ENCODE results near the gene IFIT2. TPM values are rescaled to one million over a fixed set of nuclear protein-coding genes. Genes with fewer than 3 reads are reported as not detected.

The IFIT2 gene
- total RNA-seq, 1 experiment from 2014 or later = not detected

DNA sequence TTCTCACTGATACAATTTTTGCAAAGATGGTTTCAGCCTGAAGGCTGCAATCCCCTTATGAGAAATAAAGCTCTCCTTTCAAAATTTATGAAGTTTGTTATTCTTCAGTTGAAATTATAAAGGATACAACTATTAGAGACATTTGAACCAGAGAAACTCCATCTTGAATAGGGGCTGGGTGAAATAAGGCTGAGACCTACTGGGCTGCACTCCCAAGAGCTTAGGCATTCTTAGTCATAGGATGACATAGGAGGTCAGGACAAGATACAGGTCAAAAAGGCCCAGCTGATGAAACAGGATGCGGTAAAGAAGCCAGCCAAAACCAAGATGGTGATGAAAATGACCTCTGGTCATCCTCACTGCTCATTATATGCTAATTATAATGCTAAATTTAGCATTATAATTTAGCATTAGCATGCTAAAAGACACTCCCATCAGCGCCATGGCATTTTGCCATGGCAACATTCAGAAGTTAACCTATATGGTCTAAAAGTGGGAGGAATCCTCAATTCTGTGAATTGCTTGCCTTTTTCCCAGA, 53.6 kb downstream of the IFIT2 start:
- Mint-ChIP-seq H3K4me1 (peaks cover 26 to 32% of the 10 kb centered on the region in 2 experiments), H3K9me3 (peaks cover 2 to 12% of the 10 kb centered on the region in 2 experiments; a peak in 3 of 5 replicates), H3K27ac (no peak overlapping the region), H3K36me3 (ENCODE audit: insufficient read depth in 1 of 3, low read depth in 3 of 3) (peaks cover 0 to 10% (median 10%) of the 10 kb centered on the region in 3 experiments; a peak in 5 of 7 replicates), H3K27me3 (ENCODE audit: low read depth) (no peaks in the 10 kb centered on the region), H3K4me3 (no peak overlapping the region)
- no peaks in the 10 kb centered on the region for H3K9me3 ChIP-seq (ENCODE audit: control insufficient read depth, low read depth, low read length)
- H3K23me2 ChIP-seq (ENCODE audit: insufficient read length, low read depth, low read length, poor library complexity, severe bottlenecking) = no peaks in the 10 kb centered on the region
- H3K4ac ChIP-seq (ENCODE audit: low read depth, low read length) = no peak overlapping the region
- H3K9ac ChIP-seq (ENCODE audit: extremely low read depth, insufficient read length, low read length) = no peak overlapping the region
- H2BK120ac ChIP-seq (ENCODE audit: low read depth, low read length, poor library complexity, severe bottlenecking) = no peak overlapping the region
- H2BK5ac ChIP-seq (ENCODE audit: insufficient read length, low read length) = no peak overlapping the region
- no CpG with 5 or more reads among the region's 2 CpGs for WGBS (ENCODE audit: extremely low coverage, insufficient read length, low lambda C conversion rate)
- H2AK5ac ChIP-seq (ENCODE audit: insufficient read length, low read length) = no peak overlapping the region
- DNase-seq = no peak
- H4K20me1 ChIP-seq (ENCODE audit: control insufficient read depth, insufficient read depth, insufficient read length) = no peaks in the 10 kb centered on the region
- no peak overlapping the region for H3K56ac ChIP-seq (ENCODE audit: insufficient read length, low read depth, low read length)
- no peaks in the 10 kb centered on the region for H3K79me2 ChIP-seq (ENCODE audit: insufficient read depth, low read length)
- TF ChIP-seq, protein P1, sequence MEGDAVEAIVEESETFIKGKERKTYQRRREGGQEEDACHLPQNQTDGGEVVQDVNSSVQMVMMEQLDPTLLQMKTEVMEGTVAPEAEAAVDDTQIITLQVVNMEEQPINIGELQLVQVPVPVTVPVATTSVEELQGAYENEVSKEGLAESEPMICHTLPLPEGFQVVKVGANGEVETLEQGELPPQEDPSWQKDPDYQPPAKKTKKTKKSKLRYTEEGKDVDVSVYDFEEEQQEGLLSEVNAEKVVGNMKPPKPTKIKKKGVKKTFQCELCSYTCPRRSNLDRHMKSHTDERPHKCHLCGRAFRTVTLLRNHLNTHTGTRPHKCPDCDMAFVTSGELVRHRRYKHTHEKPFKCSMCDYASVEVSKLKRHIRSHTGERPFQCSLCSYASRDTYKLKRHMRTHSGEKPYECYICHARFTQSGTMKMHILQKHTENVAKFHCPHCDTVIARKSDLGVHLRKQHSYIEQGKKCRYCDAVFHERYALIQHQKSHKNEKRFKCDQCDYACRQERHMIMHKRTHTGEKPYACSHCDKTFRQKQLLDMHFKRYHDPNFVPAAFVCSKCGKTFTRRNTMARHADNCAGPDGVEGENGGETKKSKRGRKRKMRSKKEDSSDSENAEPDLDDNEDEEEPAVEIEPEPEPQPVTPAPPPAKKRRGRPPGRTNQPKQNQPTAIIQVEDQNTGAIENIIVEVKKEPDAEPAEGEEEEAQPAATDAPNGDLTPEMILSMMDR (conservative IDR thresholded peaks at IDR 0.05) = no peak
- H3K27me3 ChIP-seq (ENCODE audit: insufficient read depth, low read length) = no peaks in the 10 kb centered on the region
- no peak overlapping the region for H3K27ac ChIP-seq (ENCODE audit: insufficient read length, low read depth, low read length)
- H3K18ac ChIP-seq (ENCODE audit: insufficient read length, low read depth, low read length) = no peak overlapping the region
- no peak overlapping the region for H3T11ph ChIP-seq (ENCODE audit: low read length)
- no peak overlapping the region for H3K14ac ChIP-seq (ENCODE audit: insufficient read depth, low read length)
- no peak overlapping the region for H2AFZ ChIP-seq (ENCODE audit: low read length)
- H2BK15ac ChIP-seq (ENCODE audit: low read depth, low read length) = no peak overlapping the region
- H4K91ac ChIP-seq (ENCODE audit: insufficient read length, low read depth, low read length) = no peak overlapping the region
- no peak overlapping the region for H3K4me2 ChIP-seq (ENCODE audit: insufficient read depth, insufficient read length, low read length)
- peaks cover 4% of the 10 kb centered on the region; the same call in 1 of the 2 replicates for H3K4me1 ChIP-seq (ENCODE audit: insufficient read depth, low read length)
- H4K8ac ChIP-seq (replicated peaks; ENCODE audit: insufficient read length, low read depth, low read length) = no peak overlapping the region
- H2BK12ac ChIP-seq (ENCODE audit: insufficient read length, low read depth, low read length) = no peak overlapping the region
- no peak overlapping the region for H4K5ac ChIP-seq (ENCODE audit: insufficient read length, low read depth, low read length)
- H2BK20ac ChIP-seq (ENCODE audit: low read depth, low read length, poor library complexity, severe bottlenecking) = no peak overlapping the region
- H3K79me1 ChIP-seq (ENCODE audit: insufficient read depth, low read depth, low read length, poor library complexity, severe bottlenecking) = no peaks in the 10 kb centered on the region
- no peak overlapping the region for H3K23ac ChIP-seq (ENCODE audit: insufficient read length, low read depth, low read length)

All from H9 (cell line).